HUDEP-2 (cell line): ENCODE results near the gene CNOT4.
A peak's percentile ranks its signal among the peaks of the same experiment; 100 is the strongest.

ENCODE experiments used
- DNase-seq, 76 experiments: peaks; one replicate each; lab custom pipeline; 2025; ENCODE audit not compliant: unreplicated experiment in 76 of 76; lab: John Stamatoyannopoulos, UW

The CNOT4 gene

GRCh38 chr7:135409845-135410542, 99.9 kb downstream of the CNOT4 start:
- peak in 16 of 76 experiments; percentile 5 to 64 (median 24) for DNase-seq

GRCh38 chr7:135407884-135408283, 102.0 kb downstream of the CNOT4 start:
- DNase-seq, result peak in 1 of 76 experiments; percentile 22

- DNase-seq, result no peak
These were observed 103.0 kb downstream of the CNOT4 start for GRCh38 chr7:135406918-135407317.

- DNase-seq, result no peak
These were observed 103.9 kb downstream of the CNOT4 start for GRCh38 chr7:135405969-135406368.

- no peak for DNase-seq
These were observed 106.6 kb downstream of the CNOT4 start for GRCh38 chr7:135403302-135403701.

GRCh38 chr7:135397689-135398088, 112.2 kb downstream of the CNOT4 start:
- peak in 18 of 76 experiments; percentile 4 to 48 (median 21) for DNase-seq

- DNase-seq, result no peak
These were observed 117.2 kb downstream of the CNOT4 start for GRCh38 chr7:135392701-135393100.

GRCh38 chr7:135391514-135391913, 118.4 kb downstream of the CNOT4 start:
- no peak for DNase-seq

- no peak for DNase-seq
These were observed 119.1 kb downstream of the CNOT4 start for GRCh38 chr7:135390829-135391228.

- DNase-seq, result peak in 18 of 76 experiments; percentile 2 to 59 (median 26)
These were observed 119.9 kb downstream of the CNOT4 start for GRCh38 chr7:135389971-135390370.

- DNase-seq, result no peak
These were observed 121.3 kb downstream of the CNOT4 start for GRCh38 chr7:135388616-135389015.

GRCh38 chr7:135386776-135387175, 123.1 kb downstream of the CNOT4 start:
- no peak for DNase-seq

- DNase-seq, result no peak
These were observed 123.7 kb downstream of the CNOT4 start for GRCh38 chr7:135386181-135386580.

- peak in 74 of 76 experiments; percentile 6 to 94 (median 74) for DNase-seq
These were observed 124.7 kb downstream of the CNOT4 start for GRCh38 chr7:135385209-135385608.

GRCh38 chr7:135383525-135384175, 126.3 kb downstream of the CNOT4 start:
- DNase-seq, result peak in 2 of 76 experiments; percentile 5 to 25

- no peak for DNase-seq
These were observed 127.7 kb downstream of the CNOT4 start for GRCh38 chr7:135382173-135382572.

GRCh38 chr7:135381369-135381768, 128.5 kb downstream of the CNOT4 start:
- no peak for DNase-seq

- no peak for DNase-seq
These were observed 129.6 kb downstream of the CNOT4 start for GRCh38 chr7:135380351-135380750.

- DNase-seq, result peak in 1 of 76 experiments; percentile 18
These were observed 132.7 kb downstream of the CNOT4 start for GRCh38 chr7:135377171-135377570.

GRCh38 chr7:135375908-135376699, 133.8 kb downstream of the CNOT4 start:
- DNase-seq, result no peak

- DNase-seq, result no peak
These were observed 135.2 kb downstream of the CNOT4 start for GRCh38 chr7:135374736-135375135.
